ENCODE measurements around the gene RAP1GDS1.
"Not testable (repeated sequence)": the region's sequence is repeated elsewhere in the genome, so short reads cannot be mapped to it uniquely, and the experiment has no call there.

Gene RAP1GDS1

GRCh38 chr4:98446499-98447375 lies 185.6 kb downstream of the RAP1GDS1 start:
- no peak for DNase-seq

GRCh38 chr4:98447648-98448047 lies 186.5 kb downstream of the RAP1GDS1 start:
- no peak for DNase-seq

DNA sequence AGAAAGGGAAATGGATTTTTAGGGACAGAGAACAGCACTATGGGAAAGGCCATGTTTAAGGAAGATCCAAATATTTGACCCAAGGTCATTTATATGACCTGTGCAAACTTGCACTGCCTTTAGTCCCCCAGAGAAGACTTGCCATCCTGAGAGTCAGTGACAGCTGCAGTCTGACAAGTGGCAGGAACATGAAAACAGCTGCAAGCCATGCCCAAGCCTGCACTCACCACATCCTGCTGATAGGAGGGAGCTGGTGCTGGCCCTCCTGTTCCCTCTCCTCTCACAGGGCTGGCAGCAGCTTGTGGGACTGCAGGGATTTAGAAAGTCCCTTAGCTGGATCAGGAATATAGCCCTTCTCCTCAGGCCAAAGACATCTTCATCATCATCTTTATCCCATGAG lies 187.7 kb downstream of the RAP1GDS1 start:
- no peak for DNase-seq

DNA sequence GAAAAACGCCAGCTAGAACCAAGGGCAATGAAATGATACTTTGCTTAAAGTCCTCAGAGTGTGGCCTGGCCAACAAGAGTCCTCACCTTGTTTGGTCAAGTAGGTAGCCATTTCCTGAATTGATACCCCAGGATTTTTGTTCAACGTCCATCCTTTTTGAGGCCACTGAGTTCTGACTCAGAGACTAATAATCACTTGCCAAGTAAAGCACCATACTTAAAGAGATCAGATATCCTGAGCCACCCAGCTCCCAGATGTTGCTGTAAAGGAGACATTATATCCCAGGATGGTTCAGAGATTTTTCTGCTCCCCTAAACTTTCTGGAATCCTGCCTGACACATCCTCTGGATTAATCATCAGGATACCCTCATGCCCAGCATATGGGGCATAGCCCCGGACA lies 190.9 kb downstream of the RAP1GDS1 start:
- DNase-seq: no peak

GRCh38 chr4:98457422-98457821 lies 196.2 kb downstream of the RAP1GDS1 start:
- not testable (repeated sequence) for DNase-seq

- not testable (repeated sequence) for DNase-seq
Observed at GRCh38 chr4:98461121-98461865, 200.1 kb downstream of the RAP1GDS1 start.

- no peak for DNase-seq
Observed at GRCh38 chr4:98462487-98462886, 201.3 kb downstream of the RAP1GDS1 start.

GRCh38 chr4:98466868-98467599 lies 205.8 kb downstream of the RAP1GDS1 start:
- no peak for DNase-seq

- DNase-seq: peak; percentile 74
Observed at GRCh38 chr4:98467627-98468072, 206.5 kb downstream of the RAP1GDS1 start.

DNA sequence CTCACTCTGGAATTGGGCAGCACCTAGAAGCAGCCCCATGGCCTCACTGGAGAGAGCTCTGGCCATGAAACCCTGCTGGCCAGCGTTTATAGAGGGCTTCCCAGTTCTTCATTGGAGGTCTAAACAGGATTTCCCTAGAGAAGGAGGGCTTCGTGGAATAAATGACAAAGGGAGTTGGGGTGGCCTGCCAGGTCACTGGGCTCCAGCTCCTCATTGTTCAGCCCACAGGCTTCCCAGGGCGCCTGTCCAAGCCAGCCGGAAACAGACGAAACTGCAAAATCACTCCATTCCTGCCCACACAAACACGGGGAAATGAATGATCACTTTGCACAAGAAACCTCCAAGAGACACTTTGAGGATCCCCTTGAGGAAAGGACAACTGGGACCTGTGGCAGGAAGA lies 207.5 kb downstream of the RAP1GDS1 start:
- DNase-seq: no peak

- no peak for DNase-seq
Observed at GRCh38 chr4:98469771-98470170, 208.6 kb downstream of the RAP1GDS1 start.

DNA sequence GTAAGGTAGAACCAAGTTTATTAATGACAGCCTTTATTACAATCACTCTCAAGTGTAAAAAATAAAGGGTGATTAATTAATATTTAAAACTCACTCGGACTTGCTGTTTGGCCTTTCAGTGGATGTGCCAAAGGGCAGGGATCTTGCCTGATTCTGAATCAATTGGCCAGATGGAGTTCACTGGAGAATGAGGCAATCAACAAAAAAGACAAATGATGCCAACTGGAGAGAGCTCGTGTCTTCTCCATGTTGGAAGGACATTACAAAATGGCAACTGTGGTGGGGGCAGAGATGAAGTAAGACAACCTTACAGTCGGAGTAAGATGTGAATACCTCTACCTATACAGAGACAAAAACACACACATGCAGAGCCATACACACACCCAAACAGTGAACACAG lies 209.2 kb downstream of the RAP1GDS1 start:
- DNase-seq: no peak

GRCh38 chr4:98470831-98471230 lies 209.6 kb downstream of the RAP1GDS1 start:
- DNase-seq: no peak

- DNase-seq: no peak
Observed at GRCh38 chr4:98473046-98473445, 211.9 kb downstream of the RAP1GDS1 start.

GRCh38 chr4:98474408-98474844 lies 213.2 kb downstream of the RAP1GDS1 start:
- no peak for DNase-seq

- no peak for DNase-seq
Observed at GRCh38 chr4:98476891-98477290, 215.7 kb downstream of the RAP1GDS1 start.

DNA sequence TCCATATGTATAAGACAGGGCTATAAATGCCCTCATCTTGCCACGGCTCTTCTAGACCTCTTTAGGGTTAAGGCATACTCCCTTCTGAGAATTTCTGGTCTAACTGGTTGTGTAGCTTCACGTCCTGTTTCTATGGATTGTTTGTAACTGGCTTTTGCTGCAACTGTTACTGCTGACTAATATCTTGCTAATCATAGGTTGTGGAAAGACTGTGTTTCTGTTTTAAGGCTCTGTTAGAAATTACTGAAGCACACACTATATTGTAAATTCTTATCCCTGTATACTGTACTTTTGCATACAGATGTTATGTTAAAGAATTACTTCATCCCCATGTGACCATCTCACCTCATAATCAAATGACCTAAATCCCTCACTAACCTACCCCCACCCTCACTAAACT lies 218.4 kb downstream of the RAP1GDS1 start:
- DNase-seq: not testable (repeated sequence)

DNA sequence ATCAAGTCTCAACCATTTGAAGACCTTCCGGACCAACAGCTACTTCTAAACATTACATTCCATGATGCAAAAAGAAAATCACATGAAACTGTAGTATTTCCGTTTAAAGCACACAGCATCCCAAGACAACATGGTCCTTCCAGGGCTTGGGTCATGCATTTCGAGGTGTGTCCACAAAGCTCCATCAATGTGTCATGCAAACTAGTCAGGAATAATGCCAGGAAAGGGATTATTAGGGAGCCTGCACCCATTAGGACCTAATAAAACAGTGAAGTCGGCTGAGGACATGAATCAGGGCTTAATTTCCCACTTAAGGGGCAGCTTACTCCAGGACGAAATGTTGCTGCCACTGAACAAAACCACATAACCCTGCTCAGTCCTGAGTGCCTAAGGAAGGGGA lies 219.4 kb downstream of the RAP1GDS1 start:
- no peak for DNase-seq

GRCh38 chr4:98481167-98481566 lies 220.0 kb downstream of the RAP1GDS1 start:
- DNase-seq: no peak

DNA sequence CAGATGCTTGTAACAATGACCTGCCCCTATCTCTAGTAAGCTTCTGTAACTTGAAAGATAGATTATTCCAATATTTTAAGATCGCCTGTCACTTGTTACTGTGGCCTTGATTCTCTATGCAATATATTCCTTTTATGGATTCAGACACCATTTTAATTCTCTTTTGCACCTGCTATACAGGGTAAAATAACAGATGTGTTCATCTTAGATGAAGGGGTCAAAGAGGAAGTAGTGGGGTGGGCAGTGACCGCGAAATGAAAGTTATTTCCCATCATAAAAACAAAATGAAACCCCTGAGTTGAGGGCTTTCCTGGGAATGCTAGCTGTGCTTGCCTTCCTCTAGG lies 221.3 kb downstream of the RAP1GDS1 start:
- no peak for DNase-seq

GRCh38 chr4:98482847-98483806 lies 221.9 kb downstream of the RAP1GDS1 start:
- no peak for DNase-seq

DNA sequence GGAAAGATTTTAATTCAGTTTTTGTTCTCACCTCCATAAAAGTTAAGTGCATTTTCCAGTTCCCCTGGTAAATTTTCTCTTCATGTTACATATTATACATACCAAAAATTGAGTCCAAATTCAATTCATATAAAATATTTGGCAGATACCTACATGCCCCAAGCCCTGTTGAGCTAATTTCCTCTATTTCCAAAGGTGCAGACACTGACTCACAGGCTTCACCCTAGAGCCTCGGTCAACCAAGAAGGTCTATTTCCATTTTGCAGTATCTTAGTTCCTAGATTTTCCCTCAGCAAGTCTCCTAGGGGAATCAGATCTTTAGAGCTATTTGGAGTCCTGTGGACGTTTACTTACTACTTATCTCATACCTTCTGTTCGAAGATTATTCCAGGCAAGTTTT lies 222.8 kb downstream of the RAP1GDS1 start:
- no peak for DNase-seq

Data from NCI-H1092 (cell line).